ENCODE results near the gene SCUBE1. TPM values are rescaled to one million over a fixed set of nuclear protein-coding genes. Genes with fewer than 3 reads are reported as not detected.

Gene SCUBE1
- total RNA-seq, 1 donor from 2014 or later: 25.9 TPM

DNA sequence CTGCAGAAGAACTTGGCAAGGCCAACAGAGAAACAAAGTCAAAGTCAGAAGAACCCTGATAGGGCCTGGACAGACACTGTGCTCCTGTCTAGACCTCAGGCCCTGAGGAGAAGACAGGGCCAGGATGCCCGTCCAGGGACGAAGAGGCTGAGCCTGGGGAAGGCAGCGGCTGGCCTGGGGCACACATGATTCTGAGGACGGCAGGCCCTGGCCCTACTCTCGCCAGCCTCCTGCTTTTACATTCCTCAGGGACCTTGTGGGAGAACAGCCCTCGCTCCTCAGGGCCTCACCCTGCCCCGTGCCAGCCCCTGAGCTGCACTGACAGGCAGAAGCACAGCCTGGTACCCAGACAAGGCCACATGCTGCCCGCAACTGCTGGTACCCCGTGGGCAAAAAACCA, 112.6 kb downstream of the SCUBE1 start:
- peaks cover 13% of the 10 kb centered on the region for H3K4me1 ChIP-seq
- no peak overlapping the region for H3K27ac ChIP-seq
- H3K4me2 ChIP-seq: no peak overlapping the region
- peaks cover 7% of the 10 kb centered on the region for H3K27me3 Mint-ChIP-seq (ENCODE audit: insufficient read depth, low read depth)
- TF ChIP-seq, protein P1, sequence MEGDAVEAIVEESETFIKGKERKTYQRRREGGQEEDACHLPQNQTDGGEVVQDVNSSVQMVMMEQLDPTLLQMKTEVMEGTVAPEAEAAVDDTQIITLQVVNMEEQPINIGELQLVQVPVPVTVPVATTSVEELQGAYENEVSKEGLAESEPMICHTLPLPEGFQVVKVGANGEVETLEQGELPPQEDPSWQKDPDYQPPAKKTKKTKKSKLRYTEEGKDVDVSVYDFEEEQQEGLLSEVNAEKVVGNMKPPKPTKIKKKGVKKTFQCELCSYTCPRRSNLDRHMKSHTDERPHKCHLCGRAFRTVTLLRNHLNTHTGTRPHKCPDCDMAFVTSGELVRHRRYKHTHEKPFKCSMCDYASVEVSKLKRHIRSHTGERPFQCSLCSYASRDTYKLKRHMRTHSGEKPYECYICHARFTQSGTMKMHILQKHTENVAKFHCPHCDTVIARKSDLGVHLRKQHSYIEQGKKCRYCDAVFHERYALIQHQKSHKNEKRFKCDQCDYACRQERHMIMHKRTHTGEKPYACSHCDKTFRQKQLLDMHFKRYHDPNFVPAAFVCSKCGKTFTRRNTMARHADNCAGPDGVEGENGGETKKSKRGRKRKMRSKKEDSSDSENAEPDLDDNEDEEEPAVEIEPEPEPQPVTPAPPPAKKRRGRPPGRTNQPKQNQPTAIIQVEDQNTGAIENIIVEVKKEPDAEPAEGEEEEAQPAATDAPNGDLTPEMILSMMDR (IDR thresholded peaks at IDR 0.05): no peak
- TF ChIP-seq EZH2 (IDR thresholded peaks at IDR 0.05) (no peak), EZH2phosphoT487 (IDR thresholded peaks at IDR 0.05) (no peak)
- peaks cover 15% of the 10 kb centered on the region for H4K20me1 ChIP-seq (ENCODE audit: low read depth)
- no peak for DNase-seq (ENCODE audit: low spot score)
- H3F3A ChIP-seq (ENCODE audit: low read depth): peaks cover 9% of the 10 kb centered on the region
- H3K9me3 Mint-ChIP-seq: no peaks in the 10 kb centered on the region
- no peaks in the 10 kb centered on the region for H3K36me3 ChIP-seq
- H3K4me1 Mint-ChIP-seq: peaks cover 78% of the 10 kb centered on the region
- no peaks in the 10 kb centered on the region for H3K9me3 ChIP-seq (ENCODE audit: low read depth)
- no peak overlapping the region for H2AFZ ChIP-seq (replicated peaks)
- H3K27me3 ChIP-seq: peaks cover 5% of the 10 kb centered on the region
- no peak overlapping the region for H3K27ac Mint-ChIP-seq
- H3K9ac ChIP-seq: no peak overlapping the region
- H3K4me3 ChIP-seq: no peak overlapping the region
- no peaks in the 10 kb centered on the region for H3K79me2 ChIP-seq (ENCODE audit: low read depth)
- H3K36me3 Mint-ChIP-seq: no peaks in the 10 kb centered on the region
- no peak overlapping the region for H3K4me3 Mint-ChIP-seq

DNA sequence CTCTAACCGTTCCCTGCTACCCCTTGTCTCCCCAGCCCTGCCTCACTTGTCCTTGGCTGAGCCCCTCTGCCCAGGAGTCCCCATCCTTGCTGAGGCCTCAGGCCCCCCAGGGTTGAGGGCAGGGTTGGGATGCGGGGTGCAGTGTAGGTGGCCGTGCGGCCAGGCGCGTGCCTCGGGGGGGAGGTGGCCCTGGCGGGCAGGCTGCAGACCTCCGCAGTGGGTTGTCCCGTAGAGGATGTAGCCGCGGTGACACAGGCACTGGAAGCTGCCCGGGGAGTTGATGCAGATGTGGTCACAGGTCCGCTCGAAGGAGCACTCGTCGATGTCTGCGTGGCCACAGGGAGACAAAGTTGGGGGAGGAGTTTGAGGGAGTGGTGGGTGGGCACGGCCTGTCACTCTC, 114.3 kb downstream of the SCUBE1 start:
- no peak for DNase-seq (ENCODE audit: low spot score)
- H3K27me3 ChIP-seq: peaks cover 14% of the 10 kb centered on the region
- H4K20me1 ChIP-seq (ENCODE audit: low read depth): peaks cover 17% of the 10 kb centered on the region
- H3K9me3 ChIP-seq (ENCODE audit: low read depth): no peaks in the 10 kb centered on the region
- H3K9ac ChIP-seq: no peak overlapping the region
- H3K27ac ChIP-seq: no peak overlapping the region
- H3K27ac Mint-ChIP-seq: no peak overlapping the region
- H3K36me3 ChIP-seq: no peaks in the 10 kb centered on the region
- H3K4me1 Mint-ChIP-seq: peaks cover 68% of the 10 kb centered on the region
- H3K4me3 ChIP-seq: no peak overlapping the region
- H3K27me3 Mint-ChIP-seq (ENCODE audit: insufficient read depth, low read depth): peaks cover 7% of the 10 kb centered on the region
- no peaks in the 10 kb centered on the region for H3K79me2 ChIP-seq (ENCODE audit: low read depth)
- H3K36me3 Mint-ChIP-seq: no peaks in the 10 kb centered on the region
- no peak overlapping the region for H2AFZ ChIP-seq (replicated peaks)
- TF ChIP-seq EZH2 (IDR thresholded peaks at IDR 0.05) (no peak), EZH2phosphoT487 (IDR thresholded peaks at IDR 0.05) (no peak)
- TF ChIP-seq, protein P1 (IDR thresholded peaks at IDR 0.05): no peak
- H3K9me3 Mint-ChIP-seq: no peaks in the 10 kb centered on the region
- peaks cover 9% of the 10 kb centered on the region for H3F3A ChIP-seq (ENCODE audit: low read depth)
- peaks cover 13% of the 10 kb centered on the region for H3K4me1 ChIP-seq
- H3K4me2 ChIP-seq: no peak overlapping the region
- peak overlapping the region; percentile 60 for H3K4me3 Mint-ChIP-seq

DNA sequence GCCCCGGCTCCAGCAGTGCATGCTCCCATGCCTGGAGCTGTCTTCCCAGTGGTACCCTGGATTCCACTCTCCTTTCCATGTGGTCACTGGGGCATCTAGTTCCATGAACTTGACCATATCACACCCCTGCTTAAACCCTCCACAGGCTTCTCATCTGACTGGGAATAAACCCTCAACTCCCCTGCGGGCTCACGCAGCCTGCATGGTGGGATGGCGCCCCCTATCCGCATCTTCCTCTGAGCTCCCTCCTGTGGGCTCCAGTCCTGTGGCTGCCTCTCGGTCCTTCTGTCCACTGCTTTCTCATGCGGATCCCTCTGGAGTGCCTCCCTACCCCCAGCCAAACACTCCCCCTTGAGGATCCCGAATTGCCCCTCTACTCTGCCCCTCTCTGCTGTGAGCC, 114.8 kb downstream of the SCUBE1 start:
- no peaks in the 10 kb centered on the region for H3K9me3 ChIP-seq (ENCODE audit: low read depth)
- H3K79me2 ChIP-seq (ENCODE audit: low read depth): no peaks in the 10 kb centered on the region
- peak; percentile 57 for DNase-seq (ENCODE audit: low spot score)
- H3F3A ChIP-seq (ENCODE audit: low read depth): peaks cover 9% of the 10 kb centered on the region
- H3K36me3 Mint-ChIP-seq: no peaks in the 10 kb centered on the region
- peaks cover 66% of the 10 kb centered on the region for H3K4me1 Mint-ChIP-seq
- H3K9ac ChIP-seq: no peak overlapping the region
- TF ChIP-seq, protein P1 (IDR thresholded peaks at IDR 0.05): peak; percentile 60
- TF ChIP-seq EZH2 (IDR thresholded peaks at IDR 0.05): no peak
- no peak overlapping the region for H3K4me2 ChIP-seq
- peak overlapping the region; percentile 89 for H3K27ac Mint-ChIP-seq
- H4K20me1 ChIP-seq (ENCODE audit: low read depth): peaks cover 17% of the 10 kb centered on the region
- no peaks in the 10 kb centered on the region for H3K36me3 ChIP-seq
- no peak overlapping the region for H3K4me3 ChIP-seq
- peaks cover 14% of the 10 kb centered on the region for H3K27me3 ChIP-seq
- H3K27me3 Mint-ChIP-seq (ENCODE audit: insufficient read depth, low read depth): peaks cover 7% of the 10 kb centered on the region
- H3K27ac ChIP-seq: no peak overlapping the region
- H3K4me3 Mint-ChIP-seq: peak overlapping the region; percentile 60
- peaks cover 13% of the 10 kb centered on the region for H3K4me1 ChIP-seq
- H3K9me3 Mint-ChIP-seq: no peaks in the 10 kb centered on the region
- H2AFZ ChIP-seq (replicated peaks): no peak overlapping the region
